Skeletal muscle satellite cell (primary cell): Measurements from ENCODE around the gene SFMBT2.
"Not testable (repeated sequence)": the region's sequence is repeated elsewhere in the genome, so short reads cannot be mapped to it uniquely, and the experiment has no call there.

ENCODE experiments used
- H3K27me3 ChIP-seq: 2 replicates; pipeline ENCODE4 v1.7.0; 2013; ENCODE audit warnings: low read length; ENCODE audit not compliant: control insufficient read depth, insufficient read depth
- H3K36me3 ChIP-seq: 2 replicates; pipeline ENCODE4 v1.7.0; 2013; ENCODE audit warnings: mild to moderate bottlenecking, control low read depth, low read length; ENCODE audit not compliant: insufficient read depth
- H3K4me1 ChIP-seq: 2 replicates; pipeline ENCODE4 v1.7.0; 2013; ENCODE audit warnings: low read length; ENCODE audit not compliant: control insufficient read depth, insufficient read depth
- H3K4me2 ChIP-seq: 2 replicates; pipeline ENCODE4 v1.7.0; 2013; ENCODE audit warnings: mild to moderate bottlenecking, low read length
- H3K4me3 ChIP-seq: 2 replicates; pipeline ENCODE4 v1.7.0; 2013; ENCODE audit warnings: low read length
- H3K9ac ChIP-seq: 2 replicates; pipeline ENCODE4 v1.7.0; 2013; ENCODE audit warnings: mild to moderate bottlenecking, low read depth, low read length, moderate library complexity
- H3K9me3 ChIP-seq: replicated peaks from 2 replicates; pipeline ENCODE4 v1.7.0; 2013; ENCODE audit warnings: mild to moderate bottlenecking, control low read depth, low read length

The SFMBT2 gene

DNA sequence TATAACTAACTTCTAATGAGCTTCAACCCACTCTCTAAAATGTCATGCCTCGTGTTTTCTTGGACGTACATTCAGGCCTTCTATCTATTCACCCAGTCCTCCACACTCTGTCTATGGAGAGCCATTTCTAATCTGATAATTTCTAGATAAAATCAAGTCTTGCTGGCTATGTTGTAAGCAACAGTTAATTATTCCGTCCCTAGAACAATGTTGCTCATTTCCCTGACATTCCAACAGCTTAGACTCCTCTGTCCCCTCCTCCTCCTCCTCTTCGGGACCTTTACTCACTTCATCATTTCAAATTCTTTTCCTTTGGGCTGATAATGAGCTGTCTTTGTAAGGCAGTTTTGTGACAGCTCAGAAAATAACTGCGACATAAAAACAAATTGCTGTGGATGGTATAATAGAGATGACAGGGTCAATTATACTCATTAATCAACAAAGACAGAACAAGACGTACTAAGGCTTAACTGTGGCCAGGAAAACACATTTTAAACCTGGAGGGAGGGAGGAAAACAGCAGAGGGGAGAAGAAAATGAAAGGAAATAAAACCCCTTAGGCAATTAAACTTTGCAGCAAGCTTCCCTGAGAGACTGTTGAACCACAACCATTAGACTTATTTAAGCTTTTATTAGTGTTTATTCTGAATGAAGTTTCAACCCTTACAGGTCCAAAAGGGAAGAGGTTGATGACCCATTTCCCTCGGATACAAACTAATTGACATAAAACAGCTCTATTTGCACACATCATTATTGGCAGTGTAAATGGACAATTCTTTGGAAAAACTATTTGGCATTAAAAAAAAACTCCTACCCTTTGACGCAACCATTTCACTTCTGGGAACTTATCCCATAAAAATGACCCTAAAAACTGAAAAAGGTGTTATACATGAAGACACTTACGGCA is 179.1 kb downstream of the SFMBT2 start:
- Histone ChIP-seq H3K9me3 (no peaks in the 10 kb centered on the region), H3K4me2 (no peak overlapping the region), H3K36me3 (no peaks in the 10 kb centered on the region), H3K27me3 (no peaks in the 10 kb centered on the region), H3K4me1 (no peaks in the 10 kb centered on the region), H3K9ac (no peak overlapping the region), H3K4me3 (no peak overlapping the region)

DNA sequence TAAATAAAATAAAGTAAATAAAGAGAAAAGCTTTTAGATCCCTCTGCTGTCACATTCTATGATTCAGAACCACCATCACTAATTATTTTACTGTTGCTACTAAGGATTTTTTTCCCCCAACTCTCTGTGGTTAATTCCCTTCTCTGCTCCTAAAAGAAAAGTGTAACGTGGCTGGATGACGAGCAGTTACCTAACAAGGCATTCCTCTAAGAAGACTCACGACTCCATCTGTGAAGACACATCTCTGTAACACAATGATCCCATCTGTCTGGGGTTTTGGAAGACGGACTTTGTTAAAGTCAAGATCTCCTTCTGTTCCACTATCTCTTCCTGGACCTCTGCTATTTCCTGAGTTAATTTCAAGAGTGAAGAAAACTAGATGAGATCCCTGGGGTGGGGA is 179.9 kb downstream of the SFMBT2 start:
- no peak overlapping the region for H3K9ac ChIP-seq
- H3K36me3 ChIP-seq, result no peaks in the 10 kb centered on the region
- H3K4me3 ChIP-seq, result no peak overlapping the region
- H3K4me1 ChIP-seq, result no peaks in the 10 kb centered on the region
- H3K4me2 ChIP-seq, result no peak overlapping the region
- H3K9me3 ChIP-seq, result no peaks in the 10 kb centered on the region
- no peaks in the 10 kb centered on the region for H3K27me3 ChIP-seq

DNA sequence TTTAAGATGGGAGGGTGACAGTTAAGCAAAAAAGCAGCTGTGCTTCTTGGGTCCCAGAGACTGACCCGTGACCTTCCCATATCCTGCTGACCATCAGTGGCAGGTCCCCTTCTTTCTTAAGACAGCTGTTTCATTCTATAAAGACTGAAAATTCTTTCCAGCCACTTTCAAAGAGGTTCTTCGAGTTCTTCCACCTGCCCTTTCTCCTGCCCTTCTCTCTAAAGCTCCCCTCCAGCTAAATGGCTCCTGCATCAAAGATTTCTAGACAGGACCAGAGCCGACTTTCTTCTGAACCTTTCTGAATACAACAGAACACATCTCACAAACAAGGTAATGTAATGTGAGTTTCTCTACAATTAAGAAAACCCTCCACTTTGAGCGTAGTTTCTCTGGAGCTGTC is 180.8 kb downstream of the SFMBT2 start:
- H3K4me1 ChIP-seq, result no peaks in the 10 kb centered on the region
- no peak overlapping the region for H3K4me2 ChIP-seq
- no peaks in the 10 kb centered on the region for H3K9me3 ChIP-seq

DNA sequence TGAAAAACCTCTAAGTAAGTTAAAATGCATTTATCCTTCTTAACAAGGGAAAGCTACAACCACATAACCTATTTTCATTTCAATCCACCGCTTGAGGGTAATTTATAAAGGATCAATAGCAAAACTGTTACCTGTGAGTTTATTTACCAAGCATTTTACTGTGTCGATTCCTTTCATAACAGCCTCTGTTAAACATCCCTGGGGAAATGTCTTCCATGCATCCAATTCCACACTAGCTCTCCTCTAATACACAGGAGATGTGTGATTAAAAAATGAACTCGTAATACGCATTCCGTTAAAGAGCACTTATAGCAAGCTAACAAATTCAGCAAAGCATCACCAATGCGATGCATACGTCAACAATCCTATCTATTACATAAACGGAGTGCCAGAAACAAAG is 185.7 kb downstream of the SFMBT2 start:
- H3K36me3 ChIP-seq, result no peaks in the 10 kb centered on the region

More for the DNA sequence above, 180.8 kb downstream of the SFMBT2 start:
- no peak overlapping the region for H3K4me3 ChIP-seq
- H3K36me3 ChIP-seq, result no peaks in the 10 kb centered on the region
- no peak overlapping the region for H3K9ac ChIP-seq
- H3K27me3 ChIP-seq, result no peaks in the 10 kb centered on the region

GRCh38 chr10:7218968-7219367 is 191.9 kb downstream of the SFMBT2 start:
- H3K9ac ChIP-seq, result no peak overlapping the region
- no peak overlapping the region for H3K4me2 ChIP-seq
- no peaks in the 10 kb centered on the region for H3K9me3 ChIP-seq
- no peaks in the 10 kb centered on the region for H3K4me1 ChIP-seq
- no peaks in the 10 kb centered on the region for H3K36me3 ChIP-seq
- no peaks in the 10 kb centered on the region for H3K27me3 ChIP-seq
- no peak overlapping the region for H3K4me3 ChIP-seq

More for the DNA sequence above, 185.7 kb downstream of the SFMBT2 start:
- no peak overlapping the region for H3K4me3 ChIP-seq
- H3K4me2 ChIP-seq, result no peak overlapping the region
- H3K9ac ChIP-seq, result no peak overlapping the region
- no peaks in the 10 kb centered on the region for H3K4me1 ChIP-seq
- no peaks in the 10 kb centered on the region for H3K27me3 ChIP-seq
- no peaks in the 10 kb centered on the region for H3K9me3 ChIP-seq

GRCh38 chr10:7212696-7213095 is 198.1 kb downstream of the SFMBT2 start:
- not testable (repeated sequence) for H3K36me3 ChIP-seq, H3K4me2 ChIP-seq, H3K27me3 ChIP-seq, H3K4me3 ChIP-seq, H3K9ac ChIP-seq, H3K9me3 ChIP-seq, H3K4me1 ChIP-seq

GRCh38 chr10:7211857-7212577 is 198.8 kb downstream of the SFMBT2 start:
- no peaks in the 10 kb centered on the region for H3K4me1 ChIP-seq
- H3K9ac ChIP-seq, result no peak overlapping the region
- no peak overlapping the region for H3K4me2 ChIP-seq
- no peak overlapping the region for H3K4me3 ChIP-seq
- H3K9me3 ChIP-seq, result no peaks in the 10 kb centered on the region
- H3K36me3 ChIP-seq, result no peaks in the 10 kb centered on the region
- no peaks in the 10 kb centered on the region for H3K27me3 ChIP-seq

DNA sequence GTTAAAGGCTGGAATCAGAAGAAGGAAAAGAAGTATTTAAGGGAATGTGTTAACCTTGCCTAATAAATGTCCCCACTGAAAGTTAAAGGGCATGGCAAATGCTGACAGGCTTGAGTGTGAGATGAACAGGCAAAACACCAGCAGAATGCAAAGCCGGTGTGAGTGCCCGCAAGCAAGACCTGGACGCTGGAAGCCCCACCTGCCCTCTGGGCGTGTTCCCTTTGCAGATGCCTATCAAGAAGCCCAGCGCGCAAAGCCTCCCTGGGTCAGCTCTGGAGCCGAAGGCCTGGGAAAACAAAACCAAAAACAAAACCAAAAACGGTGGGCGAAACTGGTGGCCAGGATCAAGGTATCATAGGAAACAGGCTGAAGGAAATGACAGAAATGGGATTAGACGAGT is 200.3 kb downstream of the SFMBT2 start:
- H3K4me2 ChIP-seq, result no peak overlapping the region

GRCh38 chr10:7209458-7209857 is 201.4 kb downstream of the SFMBT2 start:
- Histone ChIP-seq H3K9me3 (no peaks in the 10 kb centered on the region), H3K4me1 (no peaks in the 10 kb centered on the region), H3K4me3 (no peak overlapping the region), H3K27me3 (no peaks in the 10 kb centered on the region), H3K4me2 (no peak overlapping the region), H3K9ac (no peak overlapping the region), H3K36me3 (no peaks in the 10 kb centered on the region)

More for the DNA sequence above, 200.3 kb downstream of the SFMBT2 start:
- Histone ChIP-seq H3K9ac (no peak overlapping the region), H3K36me3 (no peaks in the 10 kb centered on the region), H3K9me3 (no peaks in the 10 kb centered on the region), H3K4me1 (no peaks in the 10 kb centered on the region), H3K4me3 (no peak overlapping the region), H3K27me3 (no peaks in the 10 kb centered on the region)

- Histone ChIP-seq H3K36me3 (no peaks in the 10 kb centered on the region), H3K4me3 (no peak overlapping the region), H3K9me3 (no peaks in the 10 kb centered on the region), H3K4me1 (no peaks in the 10 kb centered on the region), H3K9ac (no peak overlapping the region), H3K4me2 (no peak overlapping the region), H3K27me3 (no peaks in the 10 kb centered on the region)
These were observed 204.3 kb downstream of the SFMBT2 start for GRCh38 chr10:7206412-7207100.

- H3K9me3 ChIP-seq, result no peaks in the 10 kb centered on the region
- H3K36me3 ChIP-seq, result no peaks in the 10 kb centered on the region
These were observed 205.2 kb downstream of the SFMBT2 start for GRCh38 chr10:7205656-7206055.

More at GRCh38 chr10:7205656-7206055, 205.2 kb downstream of the SFMBT2 start:
- no peaks in the 10 kb centered on the region for H3K27me3 ChIP-seq
- no peaks in the 10 kb centered on the region for H3K4me1 ChIP-seq
- H3K4me2 ChIP-seq, result no peak overlapping the region
- H3K4me3 ChIP-seq, result no peak overlapping the region
- no peak overlapping the region for H3K9ac ChIP-seq
